Activated CD4-positive, alpha-beta T cell treated with anti-CD3 and anti-CD28 coated beads for 36 hours (primary cell): ENCODE results near the gene DNPH1. TPM values are rescaled to one million over a fixed set of nuclear protein-coding genes. Genes with fewer than 3 reads are reported as not detected.

Experiments used
- ATAC-seq: fragments of 200-7000 bp; cut with Tn5 transposase; one replicate; pipeline ENCODE4 v1.10.0; 2021; ENCODE audit warnings: mild to moderate bottlenecking, moderate library complexity
- CTCF ChIA-PET: fragments of 350-600 bp; sonication (Branson Sonifier 250); formaldehyde crosslinking; loops from one replicate; lab custom pipeline; 2021; ENCODE audit warnings: antibody characterized with exemption; lab: Charles Lee
- POLR2A ChIA-PET: fragments of 350-600 bp; sonication (Branson Sonifier 250); formaldehyde crosslinking; loops from one replicate; lab custom pipeline; 2021; ENCODE audit warnings: antibody characterized with exemption, inconsistent platforms; lab: Charles Lee
- DNase-seq: peaks from one replicate; pipeline ENCODE4 v3.0.0-alpha.2; 2020
- H3K27ac Mint-ChIP-seq: one replicate; pipeline ENCODE4 v1.8.0; 2021; ENCODE audit warnings: mixed read lengths
- H3K27me3 Mint-ChIP-seq: one replicate; pipeline ENCODE4 v1.8.0; 2021; ENCODE audit warnings: mixed read lengths
- H3K36me3 Mint-ChIP-seq: one replicate; pipeline ENCODE4 v1.8.0; 2021; ENCODE audit warnings: low read depth, mixed read lengths
- H3K4me1 Mint-ChIP-seq: one replicate; pipeline ENCODE4 v1.8.0; 2021; ENCODE audit warnings: mixed read lengths
- H3K4me3 Mint-ChIP-seq: one replicate; pipeline ENCODE4 v1.8.0; 2021; ENCODE audit warnings: mild to moderate bottlenecking, moderate library complexity, mixed read lengths
- H3K9me3 Mint-ChIP-seq: one replicate; pipeline ENCODE4 v1.8.0; 2021; ENCODE audit warnings: low read depth, mixed read lengths
- intact Hi-C, 2 experiments: fragments of 100-400 bp; cut with DNase I in 1 of 2; cut with micrococcal nuclease in 1 of 2; formaldehyde crosslinking; loops; one replicate each; pipeline versions ENCODE4 v1.14.2 to v1.15.1; 2022 to 2024; cut with DNase I, micrococcal nuclease
- total RNA-seq, 2 experiments: library from RNA; stranded (reverse); gene quantifications; one replicate each; pipeline ENCODE4 v1.2.3, GENCODE V29; 2021

The DNPH1 gene, protein sequence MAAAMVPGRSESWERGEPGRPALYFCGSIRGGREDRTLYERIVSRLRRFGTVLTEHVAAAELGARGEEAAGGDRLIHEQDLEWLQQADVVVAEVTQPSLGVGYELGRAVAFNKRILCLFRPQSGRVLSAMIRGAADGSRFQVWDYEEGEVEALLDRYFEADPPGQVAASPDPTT
- total RNA-seq, result 10 to 100 TPM; 58.5 to 80.3 TPM

DNA sequence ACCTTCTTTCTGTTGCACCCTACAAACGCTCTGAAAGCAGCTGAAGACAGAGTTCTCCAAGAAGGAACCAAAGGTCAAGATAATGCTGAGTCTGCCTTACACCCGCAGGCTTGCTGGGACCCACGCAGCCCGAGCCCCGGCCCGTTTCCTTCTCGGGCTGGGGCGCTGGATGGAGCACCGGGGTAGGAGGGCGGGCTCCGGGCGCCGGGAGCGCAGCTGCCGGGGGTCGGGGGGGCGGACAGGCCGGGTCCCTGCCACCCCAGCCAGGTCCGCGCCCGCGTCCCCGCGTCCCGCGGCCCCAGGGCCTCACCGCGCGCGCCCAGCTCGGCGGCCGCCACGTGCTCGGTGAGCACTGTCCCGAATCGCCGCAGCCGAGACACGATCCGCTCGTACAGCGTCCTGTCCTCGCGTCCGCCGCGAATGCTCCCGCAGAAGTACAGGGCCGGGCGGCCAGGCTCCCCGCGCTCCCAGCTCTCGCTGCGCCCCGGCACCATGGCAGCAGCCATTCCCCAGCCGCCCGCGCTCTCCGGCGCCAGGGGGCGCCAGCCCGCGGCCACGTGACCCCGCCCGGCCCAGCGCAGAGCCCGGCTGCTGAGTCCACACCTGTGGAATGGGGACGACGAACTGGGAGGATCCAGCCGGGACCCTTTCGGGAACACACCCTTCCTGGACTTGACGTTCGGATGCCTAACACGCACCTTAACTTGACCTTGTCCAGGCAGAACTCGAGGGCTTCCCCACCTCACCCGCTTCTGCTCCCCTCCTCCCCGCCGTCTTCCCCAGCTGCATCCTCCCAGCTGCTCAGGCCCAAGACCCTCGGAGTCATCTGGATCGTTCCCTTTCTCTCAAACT is at the start of gene DNPH1:
Gene DNPH1 (minus strand): TSS at position 531 of the 852 bp plus-strand sequence. CDS start 25 bp downstream, at position 506.
- ChIA-PET CTCF (interaction anchor here (0.6 to 2.9 kb wide), 29 partner anchors 9 to 956 kb away, joined by 3 to 17 read pairs (median 3); partner anchors contain the start of genes ABCC10, CRIP3 and CUL9), POLR2A (interaction anchor here (0.6 to 1.0 kb wide), 2 partner anchors 251 to 299 kb away, joined by 3 to 4 read pairs; partner anchors contain the start of gene CNPY3)
- Mint-ChIP-seq H3K9me3 (no peaks in the 10 kb centered on the region), H3K36me3 (peaks cover 31% of the 10 kb centered on the region), H3K4me3 (peak within 1 kb of the TSS; percentile 92), H3K4me1 (peaks cover 41% of the 10 kb centered on the region), H3K27me3 (peaks cover 2% of the 10 kb centered on the region), H3K27ac (peak within 1 kb of the TSS; percentile 91)
- peak; percentile 82 for ATAC-seq
- peak; percentile 88 for DNase-seq
- intact Hi-C loops, result loop anchor here (1.0 to 5.0 kb wide), 7 partner anchors 18 to 398 kb away; partner anchors contain the start of genes GTPBP2 (in 1 of the 2), KLC4 (in 1 of the 2), MRPL2 (in 1 of the 2) and POLH (in 1 of the 2)

DNA sequence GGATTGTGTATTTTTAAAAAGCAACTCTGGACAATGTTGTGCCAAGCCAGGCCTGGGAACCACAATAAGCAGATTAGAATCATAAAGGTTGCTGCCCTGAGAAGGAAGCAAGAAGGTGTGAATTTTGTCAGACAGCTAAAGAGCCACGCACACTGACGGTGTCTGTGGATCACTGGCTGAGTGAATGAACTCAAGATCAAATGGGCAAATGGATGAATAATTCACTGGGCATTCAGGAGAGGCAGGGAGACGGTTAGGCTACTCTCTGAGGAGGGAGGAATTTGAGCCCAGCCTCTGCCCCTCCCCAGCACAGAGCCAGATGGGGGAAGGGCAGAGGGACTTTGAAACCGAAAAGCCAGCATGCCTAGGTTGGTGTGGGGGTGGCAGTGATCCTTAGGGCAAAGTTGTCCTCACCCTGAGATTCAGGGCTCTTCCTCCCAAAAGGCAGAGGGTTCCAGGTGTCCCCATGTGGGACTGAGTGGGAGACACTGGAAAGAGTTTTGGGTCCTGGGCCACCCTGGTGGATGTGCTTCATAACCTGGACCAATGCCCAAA is 49.3 kb upstream of the DNPH1 start:
- Mint-ChIP-seq H3K36me3 (no peaks in the 10 kb centered on the region), H3K4me3 (no peak overlapping the region), H3K4me1 (peaks cover 16% of the 10 kb centered on the region), H3K27me3 (peaks cover 20% of the 10 kb centered on the region), H3K27ac (no peak overlapping the region), H3K9me3 (no peaks in the 10 kb centered on the region)
- ChIA-PET POLR2A (no interaction called here), CTCF (interaction anchor here (0.6 to 0.7 kb wide), 2 partner anchors 17 to 271 kb away, joined by 3 to 5 read pairs; no protein-coding TSS in a partner anchor)
- DNase-seq (no peak), ATAC-seq (no peak)
- intact Hi-C loops, result no loop called here

DNA sequence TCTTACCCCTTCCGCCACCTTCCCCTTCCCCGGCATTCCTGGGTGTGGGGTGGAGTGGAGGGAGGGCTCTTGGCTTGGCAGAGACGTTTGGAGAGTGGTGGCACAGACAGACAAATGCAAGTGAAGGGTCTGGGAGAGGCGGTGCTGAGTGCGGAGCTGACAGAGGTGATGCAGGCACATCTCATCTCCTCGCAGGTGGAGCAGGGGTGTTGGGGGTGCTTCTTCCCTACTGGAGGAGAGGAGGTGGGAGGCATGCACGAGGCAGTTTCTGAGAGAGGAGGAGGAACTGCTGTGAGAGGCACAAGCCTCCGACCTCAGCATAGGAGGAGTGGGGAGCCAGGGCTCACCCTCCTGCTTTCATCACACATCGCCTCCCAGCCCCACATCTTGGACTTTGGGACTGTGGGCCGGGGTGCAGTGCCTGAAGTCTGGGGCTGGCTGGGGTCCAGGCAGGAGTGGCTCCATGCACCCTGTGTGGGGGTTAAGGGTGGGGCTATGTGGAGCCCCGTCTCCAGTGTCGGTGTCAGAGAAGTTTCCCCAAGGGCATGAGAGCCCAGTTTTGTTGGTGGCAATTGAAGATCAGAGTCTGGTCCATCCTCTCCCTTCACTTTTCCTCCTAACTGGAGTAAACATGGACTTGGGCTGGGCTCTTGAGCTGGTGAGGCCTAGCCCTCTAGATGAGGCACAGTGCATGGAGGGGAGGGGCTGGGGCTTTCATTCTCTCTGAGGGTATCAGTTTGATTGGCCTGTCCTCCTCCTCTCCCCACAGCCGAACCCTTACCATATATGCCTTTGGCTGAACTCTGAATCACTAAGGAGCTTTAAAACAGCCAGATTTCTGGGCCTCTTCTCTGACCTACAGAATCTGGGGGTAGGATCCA is 48.6 kb upstream of the DNPH1 start:
- DNase-seq (no peak), ATAC-seq (no peak)
- H3K9me3 Mint-ChIP-seq, result no peaks in the 10 kb centered on the region
- no peaks in the 10 kb centered on the region for H3K36me3 Mint-ChIP-seq
- no peak overlapping the region for H3K4me3 Mint-ChIP-seq
- peaks cover 16% of the 10 kb centered on the region for H3K4me1 Mint-ChIP-seq
- H3K27ac Mint-ChIP-seq, result no peak overlapping the region
- intact Hi-C loops, result no loop called here
- H3K27me3 Mint-ChIP-seq, result peaks cover 20% of the 10 kb centered on the region
- ChIA-PET POLR2A (no interaction called here), CTCF (interaction anchor here (0.6 to 0.7 kb wide), 2 partner anchors 16 to 270 kb away, joined by 3 to 5 read pairs; no protein-coding TSS in a partner anchor)

DNA sequence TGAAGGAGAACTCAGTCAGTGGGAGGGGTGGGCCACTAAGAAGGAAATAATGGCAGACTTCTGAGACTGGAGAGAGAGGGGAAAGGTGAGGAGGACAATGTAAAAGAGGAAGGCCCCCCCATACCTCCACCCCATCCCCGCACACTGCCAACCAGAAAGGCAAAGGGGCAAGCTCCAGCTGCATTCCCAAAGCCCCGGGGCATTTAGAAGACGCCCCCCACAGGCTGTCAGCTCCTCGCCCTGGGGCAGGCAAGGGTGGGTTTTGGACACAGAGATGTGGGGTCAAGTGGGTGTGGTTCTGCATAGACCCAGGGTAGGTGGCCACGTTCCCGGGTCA is 48.0 kb upstream of the DNPH1 start:
- no peaks in the 10 kb centered on the region for H3K9me3 Mint-ChIP-seq
- peak overlapping the region; percentile 9 for H3K4me3 Mint-ChIP-seq
- H3K36me3 Mint-ChIP-seq, result no peaks in the 10 kb centered on the region
- H3K27me3 Mint-ChIP-seq, result peaks cover 17% of the 10 kb centered on the region
- ChIA-PET POLR2A (no interaction called here), CTCF (interaction anchor here (0.7 kb wide), 1 partner anchor 163 kb away, joined by 3 read pairs; no protein-coding TSS in a partner anchor)
- H3K4me1 Mint-ChIP-seq, result peaks cover 16% of the 10 kb centered on the region
- no peak for DNase-seq
- H3K27ac Mint-ChIP-seq, result no peak overlapping the region
- intact Hi-C loops, result no loop called here
- ATAC-seq, result no peak

DNA sequence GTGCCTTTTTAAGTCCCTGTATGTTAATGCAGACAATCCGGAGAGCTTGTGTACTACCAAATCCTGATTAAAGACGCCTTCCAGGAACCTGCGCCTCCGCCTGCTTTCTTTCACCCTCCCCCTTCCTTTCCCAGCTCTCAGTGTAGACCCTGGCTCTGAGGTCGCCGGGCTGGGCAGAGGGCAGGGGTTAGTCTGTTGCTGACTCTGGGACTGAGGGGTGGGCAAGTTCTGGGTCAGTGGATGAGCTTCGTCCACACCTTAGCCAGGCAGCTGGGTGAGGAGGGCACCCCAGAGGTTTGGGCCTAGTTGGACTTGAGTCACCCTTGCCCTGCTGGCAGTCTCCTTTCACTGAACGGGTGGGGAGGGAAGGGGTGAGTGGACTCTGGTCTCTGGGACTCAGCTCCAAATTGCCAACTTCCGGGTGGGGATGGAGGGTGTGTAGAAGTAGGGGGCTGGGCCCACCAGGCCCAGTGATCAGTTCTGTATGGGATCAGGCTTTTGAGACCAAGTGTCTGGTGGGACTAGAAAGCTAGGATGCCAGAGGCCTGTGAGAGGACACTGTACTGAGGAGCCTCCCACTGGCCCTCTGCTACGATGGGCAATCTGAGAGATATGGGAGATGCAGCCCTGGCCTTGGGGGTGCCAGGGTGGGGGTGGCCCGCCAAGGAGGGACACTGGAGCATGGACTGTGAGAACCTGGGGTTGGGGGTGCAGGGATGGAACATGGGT is 47.5 kb upstream of the DNPH1 start:
- ChIA-PET POLR2A (no interaction called here), CTCF (interaction anchor here (0.7 kb wide), 1 partner anchor 164 kb away, joined by 3 read pairs; no protein-coding TSS in a partner anchor)
- Mint-ChIP-seq H3K27ac (no peak overlapping the region), H3K4me3 (peak overlapping the region; percentile 9), H3K4me1 (peaks cover 16% of the 10 kb centered on the region), H3K27me3 (peaks cover 17% of the 10 kb centered on the region), H3K36me3 (no peaks in the 10 kb centered on the region), H3K9me3 (no peaks in the 10 kb centered on the region)
- ATAC-seq, result no peak
- DNase-seq, result no peak
- intact Hi-C loops, result no loop called here

DNA sequence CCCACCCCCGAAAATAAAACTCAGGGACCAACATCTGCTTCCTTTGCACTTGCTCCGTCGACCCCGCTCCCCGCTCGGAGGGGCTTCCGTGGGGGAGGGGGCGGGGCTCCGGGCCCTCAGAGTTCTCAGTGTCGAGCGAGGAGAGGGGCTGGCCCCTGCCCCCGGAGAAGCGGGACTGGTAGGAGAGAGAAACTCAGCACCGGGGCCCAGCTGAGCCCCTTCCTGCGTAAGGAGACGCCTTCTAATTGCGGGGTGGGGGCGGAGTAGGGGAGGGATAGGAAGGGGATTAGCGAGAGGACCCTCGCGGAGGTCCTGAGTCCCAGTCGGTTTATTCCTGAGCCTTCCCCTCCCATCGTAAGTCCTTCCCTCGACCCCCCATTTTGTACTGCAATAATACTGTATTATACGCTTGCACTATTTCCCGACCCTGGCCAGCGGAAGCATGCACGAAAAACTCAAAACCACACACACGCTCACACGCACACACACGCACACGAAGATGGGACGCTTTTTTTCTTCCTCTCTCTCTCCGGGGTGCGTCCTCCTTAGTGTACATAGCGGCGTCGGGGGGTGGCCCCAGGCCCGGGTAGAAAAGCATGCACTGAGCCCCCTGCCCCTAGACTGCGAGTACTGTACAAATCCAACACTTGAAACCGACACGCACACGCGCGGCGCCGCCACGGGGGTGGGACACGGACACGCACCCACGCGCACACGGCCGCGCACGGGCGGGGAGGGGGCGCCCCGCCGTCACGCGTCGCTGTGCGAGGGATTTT is 46.7 kb upstream of the DNPH1 start:
- H3K27ac Mint-ChIP-seq, result no peak overlapping the region
- no peaks in the 10 kb centered on the region for H3K9me3 Mint-ChIP-seq
- ChIA-PET POLR2A (no interaction called here), CTCF (no interaction called here)
- peak overlapping the region; percentile 61 for H3K4me3 Mint-ChIP-seq
- peaks cover 16% of the 10 kb centered on the region for H3K4me1 Mint-ChIP-seq
- H3K36me3 Mint-ChIP-seq, result no peaks in the 10 kb centered on the region
- peak; percentile 57 for ATAC-seq
- peaks cover 15% of the 10 kb centered on the region for H3K27me3 Mint-ChIP-seq
- DNase-seq, result peak; percentile 59
- intact Hi-C loops, result no loop called here

DNA sequence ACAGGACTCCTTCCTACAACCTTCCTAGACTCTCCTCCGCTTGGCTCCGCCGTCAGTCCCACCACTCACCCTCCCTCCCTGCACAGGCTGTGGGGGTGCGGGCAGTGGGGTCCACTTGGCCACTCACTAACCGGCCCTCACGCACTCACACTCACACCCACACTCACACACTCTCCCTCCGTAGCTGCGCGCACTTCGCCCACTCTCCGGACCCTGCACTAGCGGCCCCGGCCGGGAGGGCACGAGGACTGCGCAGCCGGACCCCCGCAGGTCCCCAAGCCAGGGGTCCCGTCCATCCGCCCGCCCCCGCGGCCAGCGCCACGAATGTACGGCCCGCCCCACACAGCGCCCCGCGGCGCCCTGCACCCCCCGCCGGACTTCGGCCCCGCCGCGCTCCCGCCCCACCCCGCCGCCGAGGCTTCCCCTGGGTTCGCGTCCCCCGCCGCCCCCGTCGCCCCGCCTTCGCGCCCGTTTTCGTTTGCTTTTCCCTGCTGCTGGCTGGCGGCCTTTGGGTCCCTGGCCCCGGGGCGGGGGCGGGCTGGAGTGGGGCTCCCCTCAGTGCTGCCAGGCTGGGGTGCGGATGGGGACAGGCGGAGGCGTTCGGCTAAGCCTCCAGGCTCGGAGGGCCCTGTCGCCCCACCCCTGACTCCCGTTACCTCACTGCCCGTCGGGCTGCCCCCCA is 45.8 kb upstream of the DNPH1 start:
- Mint-ChIP-seq H3K27ac (no peak overlapping the region), H3K9me3 (no peaks in the 10 kb centered on the region), H3K4me3 (peak overlapping the region; percentile 54), H3K27me3 (peaks cover 19% of the 10 kb centered on the region), H3K4me1 (peaks cover 16% of the 10 kb centered on the region), H3K36me3 (no peaks in the 10 kb centered on the region)
- ChIA-PET POLR2A (interaction anchor here (0.6 kb wide), 1 partner anchor 45 kb away, joined by 4 read pairs; no protein-coding TSS in a partner anchor), CTCF (no interaction called here)
- DNase-seq (peak; percentile 52), ATAC-seq (peak; percentile 58)
- intact Hi-C loops, result no loop called here

DNA sequence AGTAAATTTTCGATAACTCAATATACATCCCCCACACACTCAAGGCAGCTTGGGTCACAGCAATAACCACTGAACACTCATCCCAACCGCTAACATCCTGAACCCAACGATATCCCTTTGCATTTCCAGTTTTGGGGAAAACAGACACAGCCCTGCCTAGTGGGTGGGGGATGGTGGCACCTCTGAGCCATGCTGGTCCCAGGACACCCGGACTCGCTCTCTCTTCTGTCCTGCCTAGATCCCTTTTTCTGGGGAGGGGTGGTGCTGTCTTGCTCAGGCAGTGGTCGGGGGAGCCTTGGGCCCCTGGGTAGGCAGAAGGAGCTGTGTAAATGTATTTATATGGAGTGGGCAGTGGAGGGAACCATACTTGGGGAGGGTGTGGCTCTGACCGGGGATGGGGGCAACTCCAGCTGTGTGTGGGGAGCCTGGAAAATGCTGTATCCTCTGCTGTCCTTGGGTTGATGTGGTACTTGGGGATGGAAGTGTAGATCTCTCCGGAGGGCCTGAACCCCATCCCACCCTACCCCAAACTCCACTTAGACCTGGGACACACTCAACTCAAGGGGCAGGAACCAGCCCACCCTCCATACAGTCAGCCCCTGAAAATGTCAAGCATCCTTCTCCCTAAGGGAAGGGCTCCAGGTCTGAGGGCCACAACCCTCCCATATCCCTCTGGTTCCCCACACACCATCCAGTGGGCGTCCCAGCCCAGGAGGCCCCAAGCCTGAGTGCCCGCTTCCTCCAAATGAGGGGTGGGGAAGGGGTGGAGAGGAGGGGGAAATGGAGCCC is 45.0 kb upstream of the DNPH1 start:
- Mint-ChIP-seq H3K27ac (no peak overlapping the region), H3K36me3 (no peaks in the 10 kb centered on the region), H3K4me1 (peaks cover 16% of the 10 kb centered on the region), H3K4me3 (peak overlapping the region; percentile 54), H3K27me3 (peaks cover 19% of the 10 kb centered on the region), H3K9me3 (no peaks in the 10 kb centered on the region)
- CTCF ChIA-PET, result interaction anchor here (0.6 kb wide), 1 partner anchor 17 kb away, joined by 3 read pairs; no protein-coding TSS in a partner anchor
- DNase-seq, result no peak
- POLR2A ChIA-PET, result interaction anchor here (0.6 kb wide), 1 partner anchor 46 kb away, joined by 4 read pairs; no protein-coding TSS in a partner anchor
- intact Hi-C loops, result no loop called here
- no peak for ATAC-seq

DNA sequence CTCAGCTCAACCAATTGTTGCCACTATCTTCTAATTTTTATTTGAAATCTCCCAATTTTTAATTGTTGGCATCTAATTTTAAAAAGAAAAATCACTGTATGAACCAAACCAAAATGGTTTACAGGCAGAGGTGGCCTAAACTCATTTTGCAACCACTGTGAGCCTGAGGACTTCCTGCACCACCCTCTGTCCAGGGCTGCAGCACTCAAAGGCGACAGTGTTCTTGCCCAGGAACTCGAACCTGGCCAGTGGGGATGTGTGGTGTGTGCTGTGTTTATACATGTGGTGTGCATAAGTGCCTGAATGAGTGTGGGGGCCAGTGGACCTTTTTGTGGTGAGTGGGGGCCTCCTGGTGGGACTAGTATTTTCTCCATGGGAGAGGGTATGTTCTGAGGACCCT is 44.4 kb upstream of the DNPH1 start:
- H3K36me3 Mint-ChIP-seq, result no peaks in the 10 kb centered on the region
- no peak overlapping the region for H3K27ac Mint-ChIP-seq
- CTCF ChIA-PET, result interaction anchor here (0.6 kb wide), 1 partner anchor 18 kb away, joined by 3 read pairs; no protein-coding TSS in a partner anchor
- intact Hi-C loops, result no loop called here
- H3K27me3 Mint-ChIP-seq, result peaks cover 23% of the 10 kb centered on the region
- DNase-seq (no peak), ATAC-seq (no peak)
- H3K9me3 Mint-ChIP-seq, result no peaks in the 10 kb centered on the region
- H3K4me3 Mint-ChIP-seq, result no peak overlapping the region
- peaks cover 19% of the 10 kb centered on the region for H3K4me1 Mint-ChIP-seq
- POLR2A ChIA-PET, result no interaction called here
